ENCODE measurements around the gene TMEM8B.

DNA sequence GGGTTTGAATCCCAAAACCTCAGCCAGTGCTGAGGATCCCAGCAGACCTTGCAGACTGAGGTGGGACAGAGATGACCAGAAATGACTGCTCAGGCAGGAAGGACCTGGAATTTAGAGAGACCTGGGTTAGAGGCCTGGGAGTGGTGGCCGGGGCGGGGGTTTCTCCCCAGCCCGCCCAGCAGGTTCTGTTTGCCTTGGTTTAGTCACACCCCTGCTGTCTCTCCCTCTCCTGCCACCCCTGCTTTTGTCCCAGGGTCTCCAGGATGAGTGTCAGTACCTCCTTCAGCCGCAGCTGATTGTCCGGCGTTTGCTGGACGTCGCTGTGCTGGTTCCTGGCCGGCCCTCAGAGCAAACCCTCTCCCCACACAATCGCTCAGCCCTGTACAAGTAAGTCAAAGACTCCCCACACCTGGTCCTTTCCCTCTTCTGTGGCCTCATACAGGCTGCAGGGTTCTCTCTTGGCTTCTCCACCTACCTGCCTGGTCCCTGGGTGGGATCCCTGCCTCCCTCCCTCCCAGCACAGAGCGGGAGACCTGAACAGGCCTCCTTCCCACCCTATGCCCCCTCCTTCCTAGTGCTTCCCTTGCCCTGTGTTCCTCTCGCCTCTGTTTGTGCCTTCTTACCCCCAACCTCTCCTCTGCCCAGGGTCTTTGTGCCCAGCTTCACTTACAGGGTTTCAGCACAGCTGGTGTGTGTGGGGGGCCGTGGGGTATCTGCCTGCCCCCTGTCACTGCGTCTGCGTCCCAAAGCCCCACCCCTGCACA is 12.0 kb downstream of the TMEM8B start:
- TF ChIP-seq CTCF (IDR thresholded peaks at IDR 0.05; ENCODE audit: low read depth, low read length, poor library complexity, severe bottlenecking) (no peak), EZH2phosphoT487 (IDR thresholded peaks at IDR 0.05; ENCODE audit: borderline replicate concordance, low read length) (no peak)

Data from DOHH2 (cell line).